Daoy (cell line): ENCODE data around the gene DNMBP. TPM values are rescaled to one million over a fixed set of nuclear protein-coding genes. Genes with fewer than 3 reads are reported as not detected.
"Not testable (repeated sequence)": the region's sequence is repeated elsewhere in the genome, so short reads cannot be mapped to it uniquely, and the experiment has no call there.

Source experiments
- DNase-seq: peaks from one replicate; pipeline ENCODE4 v3.0.0-alpha.2; 2015; ENCODE audit warnings: low read depth
- total RNA-seq: library from RNA; depleted of rRNA; stranded (reverse); fragments of >200 nt; shearing (Covaris generic); gene quantifications from 2 replicates; pipeline ENCODE4 v1.2.3, GENCODE V29; 2014

The DNMBP gene
- total RNA-seq, 1 experiment from 2014 or later, result 13.7 TPM

DNA sequence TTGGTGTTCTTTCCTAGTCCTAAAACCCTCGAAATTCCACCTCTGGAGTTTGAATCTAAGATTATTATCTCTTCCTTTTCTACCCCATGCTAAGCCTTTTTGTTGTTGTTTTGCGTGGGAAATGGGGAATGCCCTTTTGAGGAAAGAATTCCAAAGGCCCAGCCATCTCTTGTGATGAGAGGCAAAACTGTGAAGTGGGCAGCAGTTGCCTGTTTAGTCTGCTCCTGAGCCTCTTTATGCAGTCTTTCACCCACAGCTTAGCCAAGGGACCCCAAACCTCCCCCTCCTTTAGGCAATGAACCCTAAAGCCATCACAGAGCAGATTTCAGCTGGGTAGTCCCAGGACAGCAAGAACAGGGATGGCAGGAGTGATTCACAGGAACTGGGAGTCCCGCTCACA, 95.5 kb downstream of the DNMBP start:
- no peak for DNase-seq

GRCh38 chr10:99913831-99914235, 95.9 kb downstream of the DNMBP start:
- no peak for DNase-seq

- no peak for DNase-seq
Observed at GRCh38 chr10:99912041-99912440, 97.7 kb downstream of the DNMBP start.

- no peak for DNase-seq
Observed at GRCh38 chr10:99908512-99908911, 101.2 kb downstream of the DNMBP start.

DNA sequence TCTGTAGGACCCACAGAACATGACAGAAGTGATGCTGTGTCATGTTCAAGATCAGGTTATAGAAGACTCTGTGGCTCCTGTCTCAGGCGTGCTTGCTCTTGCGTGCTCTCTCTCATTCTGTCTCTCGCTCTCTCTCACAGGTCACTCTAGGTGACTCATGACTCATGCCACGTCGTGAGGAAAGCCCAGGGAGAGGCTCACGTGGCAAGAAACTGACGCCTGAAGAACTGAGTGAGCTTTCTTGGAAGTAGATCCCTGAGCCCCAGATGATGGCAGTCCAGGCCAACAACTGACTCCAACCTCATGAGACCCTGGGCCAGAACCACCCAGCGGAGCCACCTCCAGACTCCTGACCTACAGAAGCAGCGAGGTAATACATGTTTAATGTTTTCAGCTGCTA, 103.3 kb downstream of the DNMBP start:
- DNase-seq, result peak; percentile 11

- no peak for DNase-seq
Observed at GRCh38 chr10:99905971-99906370, 103.8 kb downstream of the DNMBP start.

- DNase-seq, result no peak
Observed at GRCh38 chr10:99895867-99896266, 113.9 kb downstream of the DNMBP start.

- not testable (repeated sequence) for DNase-seq
Observed at GRCh38 chr10:99895066-99895465, 114.7 kb downstream of the DNMBP start.

DNA sequence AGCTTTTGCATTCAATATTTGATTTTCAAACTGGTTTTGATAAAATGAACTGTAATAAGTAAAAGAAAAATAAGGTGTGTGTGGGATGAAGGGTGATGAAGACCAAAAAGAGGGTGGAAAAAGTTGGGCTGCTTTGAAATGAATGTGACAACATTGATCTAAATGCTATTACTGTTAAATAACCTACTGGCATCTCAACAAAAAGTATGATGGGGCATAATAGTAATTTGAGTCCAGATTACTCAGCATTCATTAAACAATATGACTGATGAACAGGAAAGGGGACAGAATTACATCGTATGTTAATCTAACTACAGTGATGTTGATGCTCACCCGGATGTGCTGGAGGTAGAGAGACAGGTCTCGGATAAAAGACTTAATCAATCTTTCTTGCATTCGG, 115.1 kb downstream of the DNMBP start:
- DNase-seq, result no peak

GRCh38 chr10:99888622-99889021, 121.1 kb downstream of the DNMBP start:
- DNase-seq, result no peak

DNA sequence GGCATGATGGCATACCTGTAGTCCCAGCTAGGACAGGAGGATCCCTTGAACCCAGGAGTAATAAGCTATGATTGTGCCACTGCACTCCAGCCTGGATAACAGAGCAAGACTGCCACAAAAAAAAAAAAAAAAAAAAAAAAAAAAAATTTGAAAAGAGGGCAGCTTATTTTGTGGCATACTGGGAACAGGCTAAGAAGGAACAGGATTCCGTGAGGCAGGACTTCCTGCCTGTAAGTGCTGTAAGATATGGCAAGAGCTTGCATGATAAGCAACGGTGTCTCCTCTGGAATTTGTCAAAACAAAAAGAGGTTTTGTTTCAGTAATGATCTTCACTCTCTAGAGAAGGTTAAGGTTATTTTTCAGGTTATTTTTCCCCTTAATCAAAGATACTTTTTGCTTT, 126.2 kb downstream of the DNMBP start:
- DNase-seq, result no peak

DNA sequence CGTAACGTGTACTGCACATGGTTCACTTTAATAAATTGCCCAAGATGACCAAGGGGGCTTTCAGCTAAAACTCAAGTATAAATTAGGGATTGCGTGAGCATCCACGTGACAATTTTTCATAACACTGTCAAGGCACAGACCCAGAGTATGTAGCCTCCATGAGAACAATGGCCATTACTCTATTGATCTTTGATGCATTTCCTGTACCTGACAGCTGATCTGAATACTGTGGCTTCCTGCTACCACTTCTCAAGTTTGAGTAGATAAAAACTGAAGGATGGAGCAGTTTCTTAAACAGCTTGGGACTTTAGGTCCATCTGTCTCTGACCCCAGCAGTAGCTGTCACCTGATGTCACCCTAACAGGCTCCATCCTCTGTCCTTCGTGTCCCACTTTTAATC, 128.4 kb downstream of the DNMBP start:
- no peak for DNase-seq

DNA sequence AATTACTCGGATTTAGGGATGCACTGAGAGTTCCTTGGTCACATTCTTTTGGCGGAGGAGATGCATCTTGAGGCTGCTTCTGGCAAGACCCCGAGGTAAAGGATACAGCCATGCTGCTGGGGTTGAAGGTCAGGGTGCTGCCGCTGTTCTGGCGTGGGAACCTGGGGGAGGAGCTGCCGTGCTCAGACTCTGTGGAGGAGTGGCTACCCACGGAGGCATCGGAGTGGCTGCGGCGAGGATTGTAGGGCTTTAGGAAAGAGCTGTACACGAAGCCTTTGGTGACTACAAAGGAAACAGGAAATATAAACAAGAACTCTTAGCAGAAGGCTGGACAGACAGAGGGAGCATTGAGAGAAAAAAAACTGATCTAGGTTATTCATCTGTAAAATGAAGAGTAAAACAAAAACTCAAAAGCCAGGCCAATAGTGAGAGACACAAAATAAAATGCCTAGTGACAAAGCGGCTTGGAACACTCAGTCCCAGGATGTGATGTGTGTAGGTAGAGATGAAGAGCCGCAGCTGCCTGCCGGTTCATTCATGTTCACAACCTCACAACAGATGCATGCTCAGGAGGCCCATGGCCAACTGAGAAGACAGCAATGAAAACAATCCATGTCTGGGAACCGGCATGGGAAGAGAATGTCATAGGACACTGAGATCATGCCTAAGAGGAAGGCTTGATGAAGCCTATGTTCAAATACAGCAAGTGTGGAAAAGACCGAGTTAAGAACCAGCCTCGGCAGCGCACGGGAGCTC, 129.5 kb downstream of the DNMBP start:
- no peak for DNase-seq

DNA sequence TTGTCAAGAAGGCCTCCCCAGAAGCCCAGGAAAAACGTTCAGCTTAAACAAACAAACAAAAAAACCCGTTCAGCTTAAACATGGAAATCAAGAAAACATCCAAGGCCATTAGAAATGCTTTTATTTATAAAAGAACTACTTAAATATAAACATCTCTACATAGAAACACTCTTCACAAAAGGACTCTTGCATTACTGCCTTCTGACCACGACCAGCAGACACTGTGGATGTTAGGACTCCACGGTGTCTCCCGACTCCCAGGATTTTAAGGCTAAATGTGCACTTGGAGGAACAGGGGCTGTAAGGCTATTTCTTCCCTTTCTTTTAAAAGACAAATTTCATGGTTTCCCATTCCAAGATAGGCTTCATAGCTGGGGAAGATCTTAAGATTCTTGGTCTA, 134.3 kb downstream of the DNMBP start:
- DNase-seq, result no peak

- DNase-seq, result no peak
Observed at GRCh38 chr10:99874341-99875085, 135.2 kb downstream of the DNMBP start.

GRCh38 chr10:99873846-99874245, 135.9 kb downstream of the DNMBP start:
- DNase-seq, result no peak

DNA sequence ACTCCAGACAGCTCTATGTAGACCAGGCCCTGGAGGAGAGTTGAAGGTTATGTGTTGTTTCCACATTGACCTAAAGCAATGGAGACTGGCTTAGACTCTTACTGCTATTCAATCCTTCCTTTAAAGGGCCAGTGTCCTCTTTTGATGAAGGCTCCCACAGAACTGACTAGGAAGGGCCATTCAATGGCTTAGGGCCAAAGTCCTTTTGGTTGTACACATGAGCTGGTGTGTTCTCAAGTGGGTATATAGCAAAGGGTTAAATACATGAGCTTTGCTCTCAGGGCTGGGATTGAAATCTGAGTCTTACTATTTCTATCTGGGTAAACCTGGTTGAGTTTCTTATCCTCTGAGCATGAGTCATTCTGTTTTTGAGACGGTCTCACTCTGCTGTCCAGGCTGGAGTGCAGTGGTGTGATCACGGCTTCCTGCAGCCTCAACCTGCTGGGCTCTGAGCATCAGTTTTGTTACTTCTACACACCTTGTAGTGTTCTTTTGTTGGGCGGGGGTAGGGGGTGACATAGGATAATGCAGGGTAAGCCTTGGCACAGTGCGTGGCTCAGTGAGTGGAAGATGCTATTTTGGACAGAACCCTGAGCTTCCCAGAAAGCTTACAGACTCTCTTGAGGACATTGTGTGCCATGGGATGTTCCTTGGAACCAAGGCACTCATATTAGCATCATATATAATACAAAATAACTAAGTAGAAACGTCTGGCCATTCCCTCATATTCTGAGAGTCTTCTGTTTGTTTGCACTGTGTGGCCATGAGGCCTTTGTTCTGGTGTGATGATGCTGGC, 137.2 kb downstream of the DNMBP start:
- peak; percentile 25 for DNase-seq

GRCh38 chr10:99870123-99870730, 139.5 kb downstream of the DNMBP start:
- peak; percentile 82 for DNase-seq

DNA sequence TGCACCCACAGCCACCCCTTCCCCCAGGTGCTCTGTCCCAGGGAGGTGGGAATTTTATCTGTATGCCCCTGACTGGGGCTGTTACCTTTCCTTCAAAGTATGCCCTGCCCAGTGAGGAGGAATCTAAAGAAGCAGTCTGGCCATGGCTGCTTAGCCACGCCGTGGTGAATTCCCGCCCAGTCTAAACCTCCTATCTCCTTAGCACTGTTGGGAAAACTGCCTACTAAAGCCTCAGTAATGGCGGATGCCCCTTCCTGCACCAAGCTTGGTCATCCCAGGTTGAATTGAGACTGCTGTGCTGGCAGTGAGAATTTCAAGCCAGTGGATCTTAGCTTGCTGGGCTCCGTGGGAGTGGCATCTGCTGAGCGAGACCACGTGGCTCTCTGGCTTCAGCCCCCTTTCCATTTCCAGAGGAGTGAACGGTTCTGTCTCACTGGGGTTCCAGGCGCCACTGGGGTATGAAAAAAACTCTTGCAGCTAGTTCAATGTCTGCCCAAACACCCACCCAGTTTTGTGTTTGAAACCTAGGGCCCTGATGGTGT, 140.1 kb downstream of the DNMBP start:
- no peak for DNase-seq

GRCh38 chr10:99867250-99867649, 142.5 kb downstream of the DNMBP start:
- not testable (repeated sequence) for DNase-seq

DNA sequence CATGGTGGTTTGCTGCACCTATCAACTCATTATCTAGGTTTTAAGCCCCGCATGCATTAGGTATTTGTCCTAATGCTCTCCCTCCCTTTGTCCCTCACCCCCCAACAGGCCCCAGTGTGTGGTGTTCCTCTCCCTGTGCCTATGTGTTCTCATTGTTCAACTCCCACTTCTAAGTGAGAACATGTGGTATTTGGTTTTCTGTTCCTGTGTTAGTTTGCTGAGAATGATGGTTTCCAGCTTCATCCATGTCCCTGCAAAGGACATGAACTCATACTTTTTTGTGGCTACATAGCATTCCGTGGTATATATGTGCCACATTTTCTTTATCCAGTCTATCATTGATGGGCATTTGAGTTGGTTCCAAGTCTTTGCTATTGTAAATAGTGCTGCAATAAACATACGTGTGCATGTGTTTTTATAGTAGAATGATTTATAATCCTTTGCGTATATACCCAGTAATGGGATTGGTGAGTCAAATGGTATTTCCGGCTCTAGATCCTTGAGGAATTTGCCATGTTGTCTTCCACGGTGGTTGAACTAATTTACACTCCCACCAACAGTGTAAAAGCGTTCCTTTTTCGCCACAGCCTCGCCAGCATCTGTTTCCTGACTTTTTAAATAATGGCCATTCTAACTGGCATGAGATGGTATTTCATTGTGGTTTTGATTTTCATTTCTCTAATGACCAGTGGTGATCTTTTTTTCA, 146.1 kb downstream of the DNMBP start:
- DNase-seq, result peak; percentile 74
